ENCODE data around the gene GZMM.

GZMM gene

DNA sequence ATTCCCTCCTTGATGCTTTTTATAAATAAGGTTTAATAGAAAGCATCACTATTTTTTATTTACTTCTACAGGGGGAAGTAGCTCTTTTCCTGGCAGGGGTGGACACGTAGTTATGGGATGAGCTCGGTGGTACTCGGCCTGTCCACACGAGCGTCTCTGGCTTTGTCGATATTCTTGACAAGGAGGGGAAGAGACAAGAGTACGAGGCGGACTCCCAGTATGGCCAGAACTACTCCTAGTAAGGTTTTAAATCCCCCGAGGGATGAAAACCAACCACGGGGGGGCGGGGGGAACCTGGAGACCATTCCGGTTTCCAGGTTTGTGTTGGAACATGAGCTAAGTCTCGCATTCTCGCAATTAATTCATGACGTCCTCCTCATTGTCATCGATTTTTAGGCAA is 23.0 kb downstream of the GZMM start:
- DNase-seq (ENCODE audit: low spot score) = no peak

DNA sequence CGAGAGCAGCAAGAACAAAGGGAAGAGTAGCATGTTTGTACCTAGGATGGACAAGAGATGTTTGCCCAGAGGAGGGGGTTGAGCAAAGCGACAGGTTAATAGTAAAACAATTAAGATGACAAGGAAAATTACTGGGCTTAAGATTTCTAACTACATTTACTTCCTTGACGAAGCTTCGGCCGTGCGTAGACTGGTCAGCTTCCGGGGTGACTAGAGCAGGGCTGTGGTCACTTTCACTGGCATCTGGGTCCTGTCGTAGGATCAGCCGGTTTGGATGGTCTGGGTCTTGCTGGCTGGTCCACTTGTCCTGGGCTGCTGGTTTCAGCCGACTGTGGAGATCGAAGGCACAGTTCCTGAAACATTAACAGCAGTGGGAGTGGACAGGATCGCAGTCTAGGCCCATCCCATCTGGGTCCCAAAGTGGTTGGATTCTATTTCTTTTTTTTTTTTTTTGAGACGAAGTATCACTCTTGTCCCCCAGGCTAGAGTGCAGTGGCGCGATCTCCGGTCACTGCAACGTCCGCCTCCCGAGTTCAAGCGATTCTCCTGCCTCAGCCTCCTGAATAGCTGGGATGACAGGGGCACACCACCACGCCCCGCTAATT is 23.5 kb downstream of the GZMM start:
- DNase-seq (ENCODE audit: low spot score) = no peak

DNA sequence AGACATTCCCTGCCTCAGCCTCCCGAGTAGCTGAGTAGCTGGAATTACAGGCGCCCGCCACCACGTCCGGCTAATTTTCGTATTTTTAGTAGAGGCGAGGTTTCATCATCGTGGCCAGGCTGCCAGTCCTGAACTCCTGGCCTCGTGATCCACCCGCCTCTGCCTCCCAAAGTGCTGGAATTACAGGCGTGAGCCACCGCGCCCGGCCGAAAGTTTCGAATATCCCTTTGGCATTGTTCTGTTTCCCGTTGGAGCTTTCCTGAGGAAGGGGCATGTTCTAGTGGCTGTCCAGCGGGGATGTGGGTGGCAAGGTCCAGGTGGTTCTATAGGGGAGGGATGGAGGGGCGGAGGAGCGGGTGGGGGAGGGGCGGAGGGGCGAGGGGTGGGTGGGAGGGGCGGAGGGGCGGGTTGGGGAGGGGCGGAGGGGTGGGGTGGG is 26.4 kb downstream of the GZMM start:
- no peak for DNase-seq (ENCODE audit: low spot score)

DNA sequence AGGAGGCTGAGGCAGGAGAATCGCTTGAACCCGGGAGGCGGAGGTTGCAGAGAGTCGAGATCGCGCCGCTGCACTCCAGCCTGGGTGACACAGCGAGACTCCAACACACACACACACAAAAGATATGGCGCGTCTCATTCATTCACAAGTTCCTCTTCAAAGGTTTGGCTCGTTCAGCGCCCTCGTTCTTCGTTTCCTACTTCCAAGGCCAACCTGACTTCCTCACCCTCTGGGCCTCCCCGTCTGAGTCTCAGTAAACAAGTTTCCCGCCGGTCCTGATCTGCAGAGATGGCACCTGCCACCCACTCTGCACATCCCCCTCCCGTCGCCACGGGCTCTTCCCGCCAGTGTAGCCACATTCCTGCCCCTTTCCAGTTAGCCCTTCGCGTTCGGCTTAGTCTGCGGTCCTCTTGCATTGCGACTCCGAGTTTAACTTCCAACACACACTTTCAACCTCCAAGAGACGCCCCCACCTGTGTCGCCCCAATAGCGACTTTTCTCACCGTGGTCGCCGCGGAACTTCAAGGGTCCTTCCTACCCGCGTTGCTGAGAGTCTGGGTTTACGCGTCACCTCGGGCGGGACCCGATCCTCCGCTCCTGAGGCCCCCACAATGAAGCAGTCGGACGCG is 27.2 kb downstream of the GZMM start:
- peak; percentile 64 for DNase-seq (ENCODE audit: low spot score)

DNA sequence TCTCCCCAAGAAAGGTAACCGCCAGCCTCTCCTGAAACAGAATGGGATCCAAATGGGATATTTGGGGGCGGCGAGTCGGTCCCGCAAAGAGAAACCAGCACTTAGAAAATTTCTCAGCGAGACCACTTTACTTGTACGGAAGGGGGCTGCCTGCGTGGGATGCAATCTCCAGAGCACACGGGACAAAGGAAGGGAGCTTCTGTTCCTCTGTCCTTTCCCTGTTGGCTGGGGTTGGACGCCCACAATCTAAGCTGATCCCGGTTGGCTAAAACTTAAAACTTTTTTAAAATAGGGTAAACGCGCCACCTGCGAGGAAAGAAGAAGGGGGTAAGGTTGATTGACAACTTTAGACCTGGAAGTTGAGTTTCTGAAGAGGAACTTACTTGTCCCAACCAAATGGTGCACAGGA is 27.7 kb downstream of the GZMM start:
- DNase-seq (ENCODE audit: low spot score) = peak; percentile 77

DNA sequence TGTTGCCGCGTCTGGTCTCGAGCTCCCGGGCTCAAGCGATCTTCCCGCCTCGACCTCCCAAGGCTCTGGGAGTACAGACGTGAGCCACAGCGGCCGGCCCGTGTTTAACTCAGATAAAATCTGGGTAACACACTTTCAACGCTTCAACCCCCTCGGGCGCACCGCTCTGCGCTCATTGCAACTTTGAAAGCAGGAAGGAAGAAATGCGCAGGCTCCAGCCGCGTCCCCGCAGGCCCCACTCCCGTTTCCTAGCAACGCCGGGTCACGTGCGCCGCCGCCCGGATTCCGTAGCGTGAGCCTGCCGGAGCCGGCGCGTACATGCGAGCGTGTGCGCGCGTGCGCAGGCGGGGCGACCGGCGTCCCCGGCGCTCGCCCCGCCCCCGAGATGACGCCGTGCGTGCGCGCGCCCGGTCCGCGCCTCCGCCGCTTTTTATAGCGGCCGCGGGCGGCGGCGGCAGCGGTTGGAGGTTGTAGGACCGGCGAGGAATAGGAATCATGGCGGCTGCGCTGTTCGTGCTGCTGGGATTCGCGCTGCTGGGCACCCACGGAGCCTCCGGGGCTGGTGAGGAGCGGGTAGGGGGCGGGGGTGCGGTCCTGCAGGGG is 28.4 kb downstream of the GZMM start, which contains the start of gene BSG:
TSS of gene BSG (plus strand) at position 457 of the 603 bp plus-strand sequence. CDS start at position 496, 39 bp downstream.
- DNase-seq (ENCODE audit: low spot score) = peak; percentile 96

DNA sequence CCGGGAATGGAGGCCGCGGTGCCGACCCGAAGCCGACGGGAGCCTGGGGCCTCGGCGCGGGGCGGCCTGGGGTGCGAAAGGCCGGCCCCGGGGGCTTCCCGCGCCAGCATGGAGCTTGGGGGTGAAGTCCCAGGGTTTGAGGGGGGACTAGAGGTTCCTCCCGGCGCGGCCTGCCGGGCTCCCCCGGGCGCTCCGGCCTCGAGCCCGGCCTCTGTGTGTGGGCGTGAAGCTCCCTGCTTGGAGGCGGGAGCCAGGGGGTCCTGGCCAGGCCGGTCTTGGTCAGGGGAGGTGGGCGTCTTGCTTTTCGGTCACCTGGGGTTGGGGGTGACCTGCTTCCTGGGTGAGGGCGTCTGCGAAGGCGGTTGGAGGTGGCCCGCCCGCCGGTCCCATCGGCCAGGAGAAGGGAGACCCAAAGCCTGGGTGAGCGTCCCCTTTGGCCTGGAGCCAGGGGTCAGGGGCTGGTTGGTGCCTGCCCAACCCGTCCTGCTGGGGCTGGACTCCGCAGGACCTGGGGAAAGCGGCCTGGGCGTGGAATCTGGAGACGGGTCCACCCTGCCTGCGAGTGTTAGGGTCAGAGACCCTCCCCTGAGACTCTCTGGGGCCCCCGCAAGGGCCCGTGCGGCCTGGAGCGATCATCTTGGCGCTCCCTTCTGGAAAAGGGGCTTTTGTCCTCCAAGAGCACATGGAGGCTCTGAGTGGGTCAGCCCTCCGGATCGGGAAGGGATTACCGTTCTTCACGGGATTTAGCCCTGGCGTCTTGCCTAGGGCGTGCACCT is 29.1 kb downstream of the GZMM start:
- DNase-seq (ENCODE audit: low spot score) = no peak

DNA sequence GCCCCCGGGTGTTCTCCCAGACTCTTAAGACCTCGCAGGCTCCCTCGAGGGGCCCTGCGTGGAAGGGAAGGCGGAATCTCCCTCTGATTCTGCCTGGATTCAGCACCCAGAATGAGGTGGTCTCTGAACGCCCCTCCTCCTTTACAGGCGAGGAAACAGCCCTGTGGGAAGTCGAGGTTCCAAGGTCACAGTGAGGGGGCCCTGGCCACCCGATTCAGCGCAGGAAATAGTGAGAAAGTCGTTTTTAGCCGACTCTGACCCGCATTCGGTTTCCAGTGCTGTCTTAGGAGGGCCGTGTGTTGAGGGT is 29.6 kb downstream of the GZMM start:
- DNase-seq (ENCODE audit: low spot score) = no peak

DNA sequence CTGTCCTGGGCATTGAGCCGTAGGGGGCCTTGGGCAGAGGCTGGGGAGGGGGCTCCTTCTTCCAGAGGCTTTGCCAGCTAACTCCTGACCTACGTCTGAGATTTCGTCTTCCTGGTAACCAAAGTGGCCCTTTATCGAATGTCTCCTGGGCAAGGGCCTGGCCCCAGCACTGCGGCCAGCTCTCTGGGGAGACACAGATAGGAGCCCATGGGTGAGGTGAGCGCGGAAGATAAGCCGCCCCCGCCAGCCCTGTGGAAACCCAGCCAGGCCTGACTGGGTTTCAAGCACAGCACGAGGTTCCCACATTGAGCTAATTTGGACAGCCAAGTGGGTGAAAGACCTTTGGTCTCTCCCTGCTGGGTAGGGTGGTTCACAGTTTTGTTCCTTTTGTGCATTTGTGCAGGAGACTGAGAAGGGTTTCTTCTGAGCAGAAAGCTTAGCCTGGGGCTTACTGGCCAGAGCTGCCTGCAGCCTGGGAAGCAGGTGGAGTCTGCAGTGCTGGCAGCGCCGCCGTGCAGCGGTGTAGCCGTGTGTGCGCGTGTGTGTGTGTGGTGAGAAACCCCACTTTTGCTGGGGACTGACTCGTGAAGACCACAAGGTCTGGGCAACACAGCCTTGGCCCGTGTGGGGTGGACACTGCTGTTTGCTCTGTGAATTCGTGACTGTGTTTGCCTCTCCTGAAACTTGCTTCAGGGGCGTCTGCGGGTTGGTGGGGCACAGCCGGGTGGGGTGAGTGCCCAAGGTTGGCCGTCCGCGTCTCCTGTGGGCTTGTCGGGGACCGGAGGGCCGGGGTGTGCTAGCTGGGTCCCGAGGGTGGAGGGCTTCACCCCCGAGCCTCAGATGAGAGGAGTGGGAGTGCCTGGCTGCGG is 31.0 kb downstream of the GZMM start:
- peak; percentile 47 for DNase-seq (ENCODE audit: low spot score)

DNA sequence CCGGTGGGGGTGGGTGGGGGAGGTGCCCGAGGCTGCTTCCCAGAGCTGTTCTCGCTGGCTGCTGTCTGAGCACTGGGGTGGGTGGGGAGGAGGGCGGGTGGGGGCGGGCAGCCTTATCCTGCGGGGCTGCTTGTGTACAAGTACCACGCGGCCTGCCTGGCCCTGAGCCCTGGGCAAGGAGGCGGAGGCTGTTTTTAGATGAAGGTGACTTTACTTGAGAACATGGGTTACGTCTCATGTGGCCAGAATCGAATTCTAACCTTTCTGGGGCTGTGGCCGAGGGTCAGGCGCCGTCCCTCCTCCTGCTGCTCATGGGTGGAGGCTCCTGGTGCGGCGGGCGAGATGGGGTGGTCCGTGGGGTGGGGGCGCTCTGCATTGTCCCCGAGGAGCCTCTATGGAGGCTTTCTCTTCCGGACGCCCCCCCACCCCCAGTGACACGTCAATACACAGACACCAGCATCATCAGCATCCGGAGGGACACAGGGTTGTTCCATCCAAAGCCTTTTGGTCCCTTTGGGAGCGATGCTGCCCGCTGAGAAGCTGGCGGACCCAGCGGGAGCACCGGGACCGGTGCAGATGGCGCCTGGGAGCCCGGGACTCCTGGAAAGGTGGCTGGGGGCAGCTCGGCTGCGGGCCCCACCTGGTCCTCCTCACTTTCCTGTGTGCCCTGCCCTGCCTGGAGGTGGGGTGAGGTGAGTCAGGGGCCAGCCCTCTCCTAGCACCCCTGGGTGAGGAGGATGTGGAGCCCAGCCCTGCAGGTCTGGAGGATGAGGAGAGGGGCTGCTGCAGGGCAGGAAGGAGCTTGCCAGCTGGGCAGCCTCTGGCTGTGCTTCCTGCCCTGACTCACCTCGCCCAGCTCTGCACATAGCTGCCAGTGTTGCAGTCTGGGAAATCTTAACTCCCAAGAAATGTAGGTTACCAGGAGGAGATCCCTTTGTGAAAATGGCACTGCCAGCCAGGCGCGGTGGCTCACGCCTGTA is 32.0 kb downstream of the GZMM start:
- no peak for DNase-seq (ENCODE audit: low spot score)

DNA sequence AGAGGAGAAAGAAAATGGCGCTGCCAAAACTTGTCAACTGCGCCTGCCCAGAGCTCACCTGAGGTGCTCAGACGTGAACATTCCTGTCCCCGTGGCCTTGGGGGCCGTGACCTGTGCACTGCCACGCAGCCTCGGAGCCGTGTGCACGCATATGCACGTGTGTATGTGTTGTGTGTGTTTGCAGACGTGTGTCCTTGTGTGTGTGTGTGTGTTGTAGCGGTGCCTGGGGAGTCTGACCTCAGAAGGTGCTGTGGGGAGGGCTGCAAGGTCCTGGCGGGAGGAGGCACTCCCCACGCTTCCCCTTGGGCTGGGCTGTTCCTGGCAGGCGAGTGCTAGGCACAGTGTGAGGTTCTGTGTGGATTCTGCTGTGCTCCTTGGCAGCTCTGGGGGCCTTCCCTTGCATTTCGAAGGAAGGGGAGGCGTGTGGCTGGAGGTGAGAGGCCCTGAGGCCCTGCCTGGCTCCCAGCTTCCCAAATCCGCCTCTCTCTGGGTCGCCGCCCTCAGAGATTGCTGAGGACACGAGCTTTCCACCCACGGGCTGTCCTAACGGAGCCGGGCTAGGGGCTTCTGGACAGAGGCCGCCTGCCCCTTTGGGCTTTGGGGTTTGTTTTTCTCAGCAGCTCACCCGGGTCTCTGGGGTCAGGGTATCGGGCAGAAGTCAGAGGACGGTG is 33.0 kb downstream of the GZMM start:
- no peak for DNase-seq (ENCODE audit: low spot score)

DNA sequence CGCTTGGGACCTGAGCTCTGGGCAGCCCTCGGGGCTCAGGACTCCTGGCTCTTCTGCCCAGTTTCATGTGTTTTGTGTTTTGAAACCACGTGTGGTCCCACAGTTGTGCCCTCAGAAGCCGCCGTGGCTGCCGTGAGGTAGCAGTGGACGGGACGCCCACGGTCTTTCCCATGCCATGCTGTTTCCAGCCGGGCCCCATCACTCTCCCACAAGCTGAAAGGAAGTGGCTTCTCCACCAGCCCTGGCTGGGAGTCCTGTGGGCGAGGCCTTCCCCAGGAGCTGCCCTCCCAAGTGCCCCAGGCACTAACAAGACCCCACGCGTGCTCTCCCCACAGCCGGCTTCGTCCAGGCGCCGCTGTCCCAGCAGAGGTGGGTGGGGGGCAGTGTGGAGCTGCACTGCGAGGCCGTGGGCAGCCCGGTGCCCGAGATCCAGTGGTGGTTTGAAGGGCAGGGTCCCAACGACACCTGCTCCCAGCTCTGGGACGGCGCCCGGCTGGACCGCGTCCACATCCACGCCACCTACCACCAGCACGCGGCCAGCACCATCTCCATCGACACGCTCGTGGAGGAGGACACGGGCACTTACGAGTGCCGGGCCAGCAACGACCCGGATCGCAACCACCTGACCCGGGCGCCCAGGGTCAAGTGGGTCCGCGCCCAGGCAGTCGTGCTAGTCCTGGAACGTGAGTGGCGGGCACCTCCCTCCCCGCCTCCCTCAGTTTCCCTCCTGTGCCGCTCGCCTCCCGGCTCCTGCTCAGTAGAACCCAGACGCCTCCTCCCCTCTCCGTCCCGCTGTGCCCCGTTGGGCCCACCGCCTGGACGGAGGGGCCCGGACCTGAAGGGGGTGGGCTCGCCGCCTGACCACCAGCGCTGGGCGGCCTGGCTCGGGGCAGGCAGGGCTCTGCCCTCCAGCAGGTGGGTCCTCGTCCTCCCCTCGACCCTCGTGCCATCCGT is 33.9 kb downstream of the GZMM start:
- no peak for DNase-seq (ENCODE audit: low spot score)

DNA sequence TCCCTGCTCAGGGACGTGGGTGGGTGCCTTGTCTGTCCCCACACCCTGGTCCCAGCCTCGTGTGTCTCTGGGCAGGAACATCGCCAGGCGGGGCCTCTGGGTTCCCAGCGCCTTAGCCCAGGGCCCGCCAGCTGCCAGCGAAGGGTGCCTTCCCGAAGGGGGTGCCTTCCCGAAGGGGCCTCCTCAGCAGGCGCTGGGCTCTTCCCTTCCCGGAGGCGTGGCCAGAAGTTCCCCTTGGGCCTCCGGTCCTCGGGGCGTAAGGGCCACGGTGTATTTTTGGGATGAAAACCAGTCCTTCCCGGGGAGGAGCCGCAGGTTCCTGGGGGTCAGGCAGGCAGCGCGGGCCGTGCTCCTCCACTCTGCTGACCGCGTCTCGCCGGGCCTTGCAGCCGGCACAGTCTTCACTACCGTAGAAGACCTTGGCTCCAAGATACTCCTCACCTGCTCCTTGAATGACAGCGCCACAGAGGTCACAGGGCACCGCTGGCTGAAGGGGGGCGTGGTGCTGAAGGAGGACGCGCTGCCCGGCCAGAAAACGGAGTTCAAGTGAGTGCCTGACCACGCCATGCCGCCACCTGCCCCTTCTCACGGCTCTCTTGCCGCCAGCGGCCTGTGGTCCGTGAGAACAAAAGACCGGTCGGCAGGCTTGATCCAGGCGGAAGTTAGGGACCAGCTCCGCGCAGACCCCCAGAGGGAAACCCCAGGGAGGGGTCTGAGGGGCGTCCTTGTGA is 35.4 kb downstream of the GZMM start:
- no peak for DNase-seq (ENCODE audit: low spot score)

DNA sequence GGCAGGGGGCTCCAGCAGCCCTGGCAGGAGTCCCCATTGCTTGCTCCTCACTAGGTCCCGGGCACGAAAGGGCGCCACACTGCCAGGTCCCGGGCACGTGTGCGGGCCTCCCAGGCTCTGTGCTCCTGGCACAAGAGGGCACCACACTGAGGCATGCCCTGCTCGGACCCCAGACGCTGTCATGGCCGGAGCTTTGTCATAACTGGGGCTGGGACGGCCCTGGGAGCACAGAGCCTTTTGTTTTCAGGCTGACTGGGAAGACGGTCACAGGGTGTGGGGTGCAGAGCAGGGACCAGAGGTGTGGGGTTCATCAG is 35.9 kb downstream of the GZMM start:
- no peak for DNase-seq (ENCODE audit: low spot score)

DNA sequence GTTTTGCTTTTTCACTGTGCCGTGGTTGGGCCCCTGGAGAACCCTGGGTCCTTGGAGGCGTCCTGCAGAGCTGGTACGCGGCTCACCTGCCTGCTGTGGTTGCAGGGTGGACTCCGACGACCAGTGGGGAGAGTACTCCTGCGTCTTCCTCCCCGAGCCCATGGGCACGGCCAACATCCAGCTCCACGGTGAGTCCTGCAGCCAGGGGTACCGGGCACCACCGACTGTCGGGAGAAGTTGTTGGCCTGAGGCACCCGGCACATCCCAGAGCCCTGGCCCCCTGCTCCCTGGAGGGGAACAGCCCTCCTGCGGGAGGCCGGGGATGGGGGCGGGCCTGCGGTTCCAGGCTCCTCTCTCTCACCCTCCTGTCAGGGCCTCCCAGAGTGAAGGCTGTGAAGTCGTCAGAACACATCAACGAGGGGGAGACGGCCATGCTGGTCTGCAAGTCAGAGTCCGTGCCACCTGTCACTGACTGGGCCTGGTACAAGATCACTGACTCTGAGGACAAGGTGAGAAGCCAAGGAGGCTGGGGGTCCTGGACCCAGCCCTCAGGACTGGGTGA is 36.5 kb downstream of the GZMM start:
- no peak for DNase-seq (ENCODE audit: low spot score)

DNA sequence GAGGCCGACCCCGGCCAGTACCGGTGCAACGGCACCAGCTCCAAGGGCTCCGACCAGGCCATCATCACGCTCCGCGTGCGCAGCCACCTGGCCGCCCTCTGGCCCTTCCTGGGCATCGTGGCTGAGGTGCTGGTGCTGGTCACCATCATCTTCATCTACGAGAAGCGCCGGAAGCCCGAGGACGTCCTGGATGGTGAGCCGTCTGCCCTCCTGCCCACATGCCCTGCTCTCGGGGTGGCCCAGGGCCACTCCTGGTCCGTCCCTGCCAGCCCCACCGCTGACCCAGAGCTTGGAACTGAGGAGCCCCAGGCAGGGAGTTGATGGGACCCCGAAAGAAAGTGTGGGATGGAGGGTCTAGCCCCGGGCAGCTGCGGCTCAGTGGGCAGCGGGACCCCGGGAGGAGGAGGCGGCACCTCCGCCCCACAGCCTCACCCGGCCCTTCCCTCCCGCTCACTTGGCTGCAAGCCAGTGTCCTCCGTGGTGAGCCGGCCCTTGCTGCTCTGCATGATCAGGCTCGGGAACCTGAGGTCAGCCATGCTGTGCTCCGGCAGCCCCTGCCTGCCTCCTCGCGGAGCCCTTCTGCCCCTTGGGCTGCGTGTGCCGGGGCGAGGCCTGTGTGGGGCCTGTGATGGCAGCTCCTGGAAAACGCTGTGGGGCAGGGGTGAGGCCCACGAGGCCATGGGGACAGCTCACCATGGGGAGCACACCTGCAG is 37.7 kb downstream of the GZMM start:
- DNase-seq (ENCODE audit: low spot score) = no peak

DNA sequence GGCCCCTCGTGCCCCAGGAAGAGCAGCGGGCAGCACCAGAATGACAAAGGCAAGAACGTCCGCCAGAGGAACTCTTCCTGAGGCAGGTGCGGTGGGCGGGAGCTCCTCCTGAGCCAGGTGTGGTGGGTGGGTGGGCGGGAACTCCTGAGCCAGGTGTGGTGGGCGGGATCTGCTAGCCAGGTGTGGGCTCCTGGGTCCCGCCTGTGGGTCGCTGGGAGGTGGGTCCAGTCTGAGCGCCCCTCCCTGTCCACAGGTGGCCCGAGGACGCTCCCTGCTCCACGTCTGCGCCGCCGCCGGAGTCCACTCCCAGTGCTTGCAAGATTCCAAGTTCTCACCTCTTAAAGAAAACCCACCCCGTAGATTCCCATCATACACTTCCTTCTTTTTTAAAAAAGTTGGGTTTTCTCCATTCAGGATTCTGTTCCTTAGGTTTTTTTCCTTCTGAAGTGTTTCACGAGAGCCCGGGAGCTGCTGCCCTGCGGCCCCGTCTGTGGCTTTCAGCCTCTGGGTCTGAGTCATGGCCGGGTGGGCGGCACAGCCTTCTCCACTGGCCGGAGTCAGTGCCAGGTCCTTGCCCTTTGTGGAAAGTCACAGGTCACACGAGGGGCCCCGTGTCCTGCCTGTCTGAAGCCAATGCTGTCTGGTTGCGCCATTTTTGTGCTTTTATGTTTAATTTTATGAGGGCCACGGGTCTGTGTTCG is 38.8 kb downstream of the GZMM start:
- DNase-seq (ENCODE audit: low spot score) = no peak

All from cerebellar cortex (tissue), 1 donor.